Keratinocyte (primary cell): ENCODE data around the gene EID3.

Experiments used
- EZH2 ChIP-seq: IDR thresholded peaks from one replicate; pipeline ENCODE4 v1.6.1; 2012; ENCODE audit warnings: inconsistent platforms, mild to moderate bottlenecking, low read length, moderate library complexity
- TF ChIP-seq, protein P1 (sequence below), 3 experiments: IDR thresholded peaks in 1 of 3; conservative IDR thresholded peaks in 1 of 3; optimal IDR thresholded peaks in 1 of 3; 2 replicates in 2 of 3; 3 replicates in 1 of 3; pipeline versions ENCODE3 to v1.5.1; 2011; ENCODE audit warnings: low read length in 3 of 3, mild to moderate bottlenecking in 3 of 3, moderate library complexity in 2 of 3, control low read depth in 1 of 3, inconsistent platforms in 1 of 3; ENCODE audit not compliant: insufficient read depth in 2 of 3; ENCODE audit errors: extremely low read depth in 1 of 3

DNA sequence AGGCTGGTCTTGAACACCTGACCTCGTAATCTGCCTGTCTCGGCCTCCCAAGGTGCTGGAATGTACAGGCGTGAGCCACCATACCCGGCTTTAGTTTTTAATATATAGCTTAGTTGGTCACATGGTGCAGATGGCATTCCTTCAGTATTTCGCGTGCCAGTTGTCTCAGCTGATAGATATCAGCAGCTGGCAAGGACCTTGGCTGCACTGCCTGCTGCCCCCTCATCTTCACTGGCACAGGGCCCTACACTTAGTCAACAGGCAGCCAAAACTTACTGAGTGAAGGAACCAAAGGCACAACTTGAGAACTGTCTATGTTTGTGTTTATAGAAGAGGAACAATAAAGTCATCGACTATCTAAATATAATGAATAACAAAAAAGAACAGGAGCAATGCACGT, 31.0 kb downstream of the EID3 start:
- TF ChIP-seq, protein P1, sequence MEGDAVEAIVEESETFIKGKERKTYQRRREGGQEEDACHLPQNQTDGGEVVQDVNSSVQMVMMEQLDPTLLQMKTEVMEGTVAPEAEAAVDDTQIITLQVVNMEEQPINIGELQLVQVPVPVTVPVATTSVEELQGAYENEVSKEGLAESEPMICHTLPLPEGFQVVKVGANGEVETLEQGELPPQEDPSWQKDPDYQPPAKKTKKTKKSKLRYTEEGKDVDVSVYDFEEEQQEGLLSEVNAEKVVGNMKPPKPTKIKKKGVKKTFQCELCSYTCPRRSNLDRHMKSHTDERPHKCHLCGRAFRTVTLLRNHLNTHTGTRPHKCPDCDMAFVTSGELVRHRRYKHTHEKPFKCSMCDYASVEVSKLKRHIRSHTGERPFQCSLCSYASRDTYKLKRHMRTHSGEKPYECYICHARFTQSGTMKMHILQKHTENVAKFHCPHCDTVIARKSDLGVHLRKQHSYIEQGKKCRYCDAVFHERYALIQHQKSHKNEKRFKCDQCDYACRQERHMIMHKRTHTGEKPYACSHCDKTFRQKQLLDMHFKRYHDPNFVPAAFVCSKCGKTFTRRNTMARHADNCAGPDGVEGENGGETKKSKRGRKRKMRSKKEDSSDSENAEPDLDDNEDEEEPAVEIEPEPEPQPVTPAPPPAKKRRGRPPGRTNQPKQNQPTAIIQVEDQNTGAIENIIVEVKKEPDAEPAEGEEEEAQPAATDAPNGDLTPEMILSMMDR (optimal IDR thresholded peaks at IDR 0.05 in 1 of 3, IDR thresholded peaks at IDR 0.05 in 1 of 3, conservative IDR thresholded peaks at IDR 0.05 in 1 of 3; ENCODE audit: extremely low read depth in 1 of 3, insufficient read depth in 2 of 3, low read length in 3 of 3): no peak
- TF ChIP-seq EZH2: no peak
